HUES6 (cell line): ENCODE data around the gene AGRN.
"Not testable (repeated sequence)": the region's sequence is repeated elsewhere in the genome, so short reads cannot be mapped to it uniquely, and the experiment has no call there.

Experiments used
- H3K27ac ChIP-seq: 2 replicates; pipeline ENCODE4 v1.7.0; 2013; ENCODE audit warnings: low read depth, mild to moderate bottlenecking, low read length, inconsistent platforms
- H3K27me3 ChIP-seq: 2 replicates; pipeline ENCODE4 v1.6.1; 2013; ENCODE audit warnings: low read length; ENCODE audit not compliant: control insufficient read depth, insufficient read depth
- H3K36me3 ChIP-seq: 2 replicates; pipeline ENCODE4 v1.6.1; 2013; ENCODE audit warnings: low read length; ENCODE audit not compliant: control insufficient read depth, insufficient read depth
- H3K4me1 ChIP-seq: 2 replicates; pipeline ENCODE4 v1.6.1; 2013; ENCODE audit warnings: low read length; ENCODE audit not compliant: control insufficient read depth, insufficient read depth
- H3K4me3 ChIP-seq: 2 replicates; pipeline ENCODE4 v1.5.1; 2013; ENCODE audit warnings: low read depth, low read length
- H3K9ac ChIP-seq: one replicate; pipeline ENCODE4 v1.6.1; 2013; ENCODE audit warnings: mild to moderate bottlenecking, low read length
- H3K9me3 ChIP-seq: 2 replicates; pipeline ENCODE4 v1.6.1; 2013; ENCODE audit warnings: low read depth, low read length; ENCODE audit not compliant: control insufficient read depth, insufficient read depth

The AGRN gene

DNA sequence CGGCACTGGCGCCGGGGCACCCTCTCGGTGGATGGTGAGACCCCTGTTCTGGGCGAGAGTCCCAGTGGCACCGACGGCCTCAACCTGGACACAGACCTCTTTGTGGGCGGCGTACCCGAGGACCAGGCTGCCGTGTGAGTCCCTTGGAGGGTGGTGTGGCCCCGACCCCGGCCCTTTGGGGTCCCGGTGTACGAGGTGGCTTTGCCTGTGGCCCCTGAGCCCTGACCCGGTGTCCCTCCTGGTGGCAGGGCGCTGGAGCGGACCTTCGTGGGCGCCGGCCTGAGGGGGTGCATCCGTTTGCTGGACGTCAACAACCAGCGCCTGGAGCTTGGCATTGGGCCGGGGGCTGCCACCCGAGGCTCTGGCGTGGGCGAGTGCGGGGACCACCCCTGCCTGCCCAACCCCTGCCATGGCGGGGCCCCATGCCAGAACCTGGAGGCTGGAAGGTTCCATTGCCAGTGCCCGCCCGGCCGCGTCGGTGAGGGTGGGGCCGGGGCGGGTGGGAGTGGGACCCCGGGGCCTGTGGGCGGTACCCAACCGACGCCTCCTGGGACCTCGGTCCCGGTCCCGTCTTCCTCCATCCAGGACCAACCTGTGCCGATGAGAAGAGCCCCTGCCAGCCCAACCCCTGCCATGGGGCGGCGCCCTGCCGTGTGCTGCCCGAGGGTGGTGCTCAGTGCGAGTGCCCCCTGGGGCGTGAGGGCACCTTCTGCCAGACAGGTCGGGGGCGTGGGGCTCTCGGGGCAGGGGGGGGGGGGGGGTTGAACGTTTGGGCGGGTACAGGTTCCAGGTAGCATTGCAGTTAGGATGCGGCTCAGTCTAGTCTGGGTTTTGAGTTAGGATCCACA lies 29.6 kb downstream of the AGRN start:
- no peaks in the 10 kb centered on the region for H3K4me1 ChIP-seq
- H3K27ac ChIP-seq, result no peak overlapping the region
- no peak overlapping the region for H3K9ac ChIP-seq
- peaks cover 80% of the 10 kb centered on the region for H3K36me3 ChIP-seq
- no peak overlapping the region for H3K4me3 ChIP-seq
- no peaks in the 10 kb centered on the region for H3K27me3 ChIP-seq
- no peaks in the 10 kb centered on the region for H3K9me3 ChIP-seq

DNA sequence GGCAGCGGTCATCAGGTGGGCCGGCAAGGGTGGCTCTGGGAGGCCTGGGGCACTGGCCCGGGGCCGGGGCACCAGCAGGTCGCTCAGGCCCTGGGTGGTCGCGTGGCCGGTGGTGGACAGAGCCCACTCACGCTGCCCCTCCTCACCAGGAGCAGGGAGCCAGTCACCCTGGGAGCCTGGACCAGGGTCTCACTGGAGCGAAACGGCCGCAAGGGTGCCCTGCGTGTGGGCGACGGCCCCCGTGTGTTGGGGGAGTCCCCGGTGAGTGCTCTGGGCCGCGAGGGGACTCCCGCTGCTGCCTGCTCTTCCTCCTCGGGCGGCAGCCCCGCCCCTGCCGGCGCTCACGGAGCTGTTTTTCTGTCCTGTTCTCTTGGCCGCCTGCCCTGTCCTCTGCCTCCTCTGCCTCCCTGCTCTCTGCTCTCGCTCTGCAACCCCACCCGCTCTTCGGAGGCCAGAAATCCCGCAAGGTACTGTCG lies 30.7 kb downstream of the AGRN start:
- Histone ChIP-seq H3K9ac (no peak overlapping the region), H3K36me3 (peaks cover 80% of the 10 kb centered on the region), H3K4me3 (no peak overlapping the region), H3K9me3 (no peaks in the 10 kb centered on the region), H3K27me3 (no peaks in the 10 kb centered on the region), H3K27ac (no peak overlapping the region), H3K4me1 (no peaks in the 10 kb centered on the region)

GRCh38 chr1:1051127-1051810 lies 31.3 kb downstream of the AGRN start:
- H3K9me3 ChIP-seq, result no peaks in the 10 kb centered on the region
- H3K27ac ChIP-seq, result no peak overlapping the region
- no peak overlapping the region for H3K4me3 ChIP-seq
- H3K36me3 ChIP-seq, result peaks cover 77% of the 10 kb centered on the region
- no peaks in the 10 kb centered on the region for H3K4me1 ChIP-seq
- peaks cover 1% of the 10 kb centered on the region; the same call in 1 of the 2 replicates for H3K27me3 ChIP-seq
- no peak overlapping the region for H3K9ac ChIP-seq

DNA sequence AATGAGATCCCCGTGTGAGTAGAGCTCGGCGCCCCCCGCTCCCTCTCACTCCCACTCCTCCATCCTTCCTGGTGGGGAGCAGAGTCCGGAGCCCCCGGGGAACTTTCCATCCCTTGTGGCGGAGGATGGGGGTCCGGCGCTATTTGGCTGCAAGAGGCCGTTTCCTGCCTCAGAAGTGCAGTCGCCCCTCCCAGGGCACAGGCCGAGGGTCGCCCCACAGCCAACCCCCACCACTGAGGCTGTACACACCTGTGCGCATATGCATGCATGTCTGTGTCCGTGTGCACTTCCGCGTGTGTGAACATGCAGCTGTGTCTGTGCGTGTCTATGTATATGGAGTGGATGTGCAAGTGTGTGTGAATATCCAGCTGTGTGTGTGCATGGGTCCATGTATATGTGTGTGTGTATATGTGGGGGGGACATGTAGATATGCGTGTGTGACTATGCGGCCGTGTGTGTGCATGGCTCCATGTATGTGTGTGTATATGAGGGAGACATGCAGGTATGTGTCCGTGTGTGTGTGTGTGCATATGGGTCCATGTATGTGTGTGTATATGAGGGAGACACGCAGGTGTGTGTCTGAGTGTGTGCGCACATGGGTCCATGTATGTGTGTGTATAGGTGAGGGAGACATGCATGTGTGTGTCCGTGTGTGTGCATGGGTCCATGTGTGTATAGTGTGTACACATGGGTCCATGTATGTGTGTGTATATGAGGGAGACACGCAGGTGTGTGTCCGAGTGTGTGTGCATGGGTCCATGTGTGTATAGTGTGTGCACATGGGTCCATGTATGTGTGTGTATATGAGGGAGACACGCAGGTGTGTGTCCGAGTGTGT lies 32.3 kb downstream of the AGRN start:
- H3K4me1 ChIP-seq, result no peaks in the 10 kb centered on the region
- H3K9me3 ChIP-seq, result no peaks in the 10 kb centered on the region
- H3K4me3 ChIP-seq, result no peak overlapping the region
- H3K27me3 ChIP-seq, result peaks cover 11% of the 10 kb centered on the region; the same call in 1 of the 2 replicates
- H3K9ac ChIP-seq, result no peak overlapping the region
- peaks cover 68% of the 10 kb centered on the region for H3K36me3 ChIP-seq
- H3K27ac ChIP-seq, result no peak overlapping the region

GRCh38 chr1:1053022-1053421 lies 33.1 kb downstream of the AGRN start:
- no peaks in the 10 kb centered on the region for H3K4me1 ChIP-seq
- no peaks in the 10 kb centered on the region for H3K9me3 ChIP-seq
- peaks cover 18% of the 10 kb centered on the region for H3K27me3 ChIP-seq
- no peak overlapping the region for H3K4me3 ChIP-seq
- H3K9ac ChIP-seq, result no peak overlapping the region
- H3K36me3 ChIP-seq, result peaks cover 61% of the 10 kb centered on the region
- H3K27ac ChIP-seq, result no peak overlapping the region

DNA sequence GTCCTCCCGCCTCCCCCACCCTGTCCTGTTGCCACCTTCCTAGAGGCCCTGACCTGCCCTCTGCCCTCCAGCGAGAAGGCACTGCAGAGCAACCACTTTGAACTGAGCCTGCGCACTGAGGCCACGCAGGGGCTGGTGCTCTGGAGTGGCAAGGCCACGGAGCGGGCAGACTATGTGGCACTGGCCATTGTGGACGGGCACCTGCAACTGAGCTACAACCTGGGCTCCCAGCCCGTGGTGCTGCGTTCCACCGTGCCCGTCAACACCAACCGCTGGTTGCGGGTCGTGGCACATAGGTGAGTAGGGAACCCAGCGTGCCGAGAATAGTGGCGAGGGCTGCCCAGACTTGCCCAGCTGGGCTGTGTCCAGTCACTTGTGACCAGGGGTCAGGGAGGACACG lies 33.8 kb downstream of the AGRN start:
- Histone ChIP-seq H3K36me3 (peaks cover 61% of the 10 kb centered on the region), H3K27ac (no peak overlapping the region)

DNA sequence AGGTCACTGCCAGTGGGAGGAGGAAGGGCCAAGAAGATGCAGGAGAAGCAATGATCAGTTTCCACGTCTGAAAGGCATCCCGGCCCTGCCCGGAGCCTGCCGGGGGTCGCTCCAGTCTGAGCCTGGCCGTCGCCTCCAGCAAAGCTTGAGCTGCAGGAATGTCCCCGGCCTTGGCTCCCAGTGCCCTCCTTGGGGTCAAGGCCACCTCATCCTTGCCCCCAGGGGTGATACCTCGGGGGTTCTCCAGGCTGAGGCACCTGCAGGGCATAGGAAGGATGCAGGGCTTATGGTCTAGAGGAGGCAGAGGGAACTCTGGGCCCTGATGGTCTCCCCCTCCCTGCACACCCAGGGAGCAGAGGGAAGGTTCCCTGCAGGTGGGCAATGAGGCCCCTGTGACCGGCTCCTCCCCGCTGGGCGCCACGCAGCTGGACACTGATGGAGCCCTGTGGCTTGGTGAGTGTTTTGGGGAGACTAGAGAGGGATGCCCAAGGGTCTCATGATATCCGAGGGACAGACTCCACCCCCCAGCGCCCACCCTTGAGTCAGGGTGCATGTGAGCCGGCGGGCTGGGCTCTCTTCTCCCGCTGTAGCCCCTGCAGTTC lies 34.3 kb downstream of the AGRN start:
- Histone ChIP-seq H3K4me1 (peaks cover 9% of the 10 kb centered on the region), H3K36me3 (peaks cover 59% of the 10 kb centered on the region), H3K9me3 (no peaks in the 10 kb centered on the region), H3K27ac (no peak overlapping the region), H3K9ac (no peak overlapping the region), H3K4me3 (no peak overlapping the region), H3K27me3 (peaks cover 29% of the 10 kb centered on the region)

More for the DNA sequence above, 33.8 kb downstream of the AGRN start:
- no peak overlapping the region for H3K4me3 ChIP-seq
- H3K9ac ChIP-seq, result no peak overlapping the region
- H3K4me1 ChIP-seq, result peaks cover 5% of the 10 kb centered on the region
- no peaks in the 10 kb centered on the region for H3K9me3 ChIP-seq
- H3K27me3 ChIP-seq, result peaks cover 25% of the 10 kb centered on the region

GRCh38 chr1:1054971-1055370 lies 35.1 kb downstream of the AGRN start:
- peaks cover 55% of the 10 kb centered on the region for H3K36me3 ChIP-seq
- no peaks in the 10 kb centered on the region for H3K9me3 ChIP-seq
- no peak overlapping the region for H3K9ac ChIP-seq
- peaks cover 34% of the 10 kb centered on the region for H3K27me3 ChIP-seq
- no peak overlapping the region for H3K4me3 ChIP-seq
- peaks cover 9% of the 10 kb centered on the region for H3K4me1 ChIP-seq
- no peak overlapping the region for H3K27ac ChIP-seq

DNA sequence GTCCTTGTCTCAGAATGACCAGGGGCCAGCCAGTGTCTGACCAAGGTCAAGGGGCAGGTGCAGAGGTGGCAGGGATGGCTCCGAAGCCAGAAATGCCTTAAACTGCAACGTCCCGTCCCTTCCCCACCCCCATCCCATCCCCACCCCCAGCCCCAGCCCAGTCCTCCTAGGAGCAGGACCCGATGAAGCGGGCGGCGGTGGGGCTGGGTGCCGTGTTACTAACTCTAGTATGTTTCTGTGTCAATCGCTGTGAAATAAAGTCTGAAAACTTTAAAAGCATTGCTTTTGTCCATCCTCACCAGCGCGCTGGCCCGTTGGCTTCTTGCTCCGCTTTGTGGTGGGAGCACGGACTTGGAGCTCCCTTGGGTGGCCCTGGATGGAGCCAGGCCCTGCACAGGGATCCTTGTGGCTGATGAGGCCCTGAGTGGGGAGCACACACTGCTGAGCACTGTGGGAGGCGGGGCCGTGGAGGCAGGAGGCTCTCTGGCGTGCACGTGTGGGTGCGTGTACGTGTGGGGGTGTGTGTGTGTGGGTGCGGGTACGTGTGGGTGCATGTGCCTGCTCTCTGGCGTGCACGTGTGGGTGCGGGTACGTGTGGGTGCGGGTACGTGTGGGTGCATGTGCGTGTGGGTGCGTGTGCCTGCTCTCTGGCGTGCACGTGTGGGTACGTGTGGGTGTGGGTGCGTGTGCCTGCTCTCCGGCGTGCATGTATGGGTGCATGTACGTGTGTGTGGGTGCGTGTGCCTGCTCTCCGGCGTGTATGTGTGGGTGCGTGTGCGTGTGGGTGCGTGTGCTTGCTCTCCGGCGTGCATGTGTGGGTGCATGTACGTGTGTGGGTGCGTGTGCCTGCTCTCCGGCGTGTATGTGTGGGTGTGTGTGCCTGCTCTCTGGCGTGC lies 36.2 kb downstream of the AGRN start:
- Histone ChIP-seq H3K4me3 (no peak overlapping the region), H3K36me3 (peaks cover 46% of the 10 kb centered on the region), H3K9me3 (no peaks in the 10 kb centered on the region), H3K9ac (no peak overlapping the region), H3K27me3 (peaks cover 45% of the 10 kb centered on the region), H3K4me1 (peaks cover 12% of the 10 kb centered on the region), H3K27ac (no peak overlapping the region)

- not testable (repeated sequence) for H3K27ac ChIP-seq, H3K9me3 ChIP-seq, H3K4me3 ChIP-seq, H3K9ac ChIP-seq
- peaks cover 15% of the 10 kb centered on the region for H3K4me1 ChIP-seq
- H3K36me3 ChIP-seq, result peaks cover 32% of the 10 kb centered on the region
- peaks cover 60% of the 10 kb centered on the region for H3K27me3 ChIP-seq
These were observed 37.8 kb downstream of the AGRN start for GRCh38 chr1:1057769-1058087.
